Fibroblast of lung (primary cell): ENCODE results near the gene UBQLN4. TPM values are rescaled to one million over a fixed set of nuclear protein-coding genes. Genes with fewer than 3 reads are reported as not detected.
"Not testable (repeated sequence)": the region's sequence is repeated elsewhere in the genome, so short reads cannot be mapped to it uniquely, and the experiment has no call there.

Experiments
- DNase-seq, 2 donors: peaks; one replicate each; pipeline versions ENCODE4 v3.0.0 to v3.0.0-alpha.2; 2010; ENCODE audit warnings: low read depth in 2 of 2
- H2AFZ ChIP-seq: 2 replicates; pipeline ENCODE4 v1.5.1; 2012; ENCODE audit warnings: low read length, control low read depth, inconsistent platforms
- H3K27ac ChIP-seq: 2 replicates; pipeline ENCODE4 v1.5.1; 2011; ENCODE audit warnings: low read length, control low read depth; ENCODE audit not compliant: insufficient read depth
- H3K27me3 ChIP-seq: 2 replicates; pipeline ENCODE4 v1.5.1; 2011; ENCODE audit warnings: mild to moderate bottlenecking, low read length; ENCODE audit not compliant: control insufficient read depth, insufficient read depth
- H3K36me3 ChIP-seq: 2 replicates; pipeline ENCODE4 v1.5.1; 2011; ENCODE audit warnings: low read length; ENCODE audit not compliant: control insufficient read depth, insufficient read depth
- H3K4me1 ChIP-seq: 2 replicates; pipeline ENCODE4 v1.5.1; 2011; ENCODE audit warnings: low read length; ENCODE audit not compliant: control insufficient read depth, insufficient read depth; ENCODE audit errors: extremely low read depth
- H3K4me2 ChIP-seq: 2 replicates; pipeline ENCODE4 v1.5.1; 2011; ENCODE audit warnings: low read length, control low read depth; ENCODE audit not compliant: insufficient read depth; ENCODE audit errors: extremely low read depth
- H3K4me3 ChIP-seq, 4 experiments: fragments of 200-600 bp in 1 of 4; sonication (generic) in 1 of 4; replicated peaks in 1 of 4; 2 replicates each; pipeline ENCODE4 v1.5.1; 2011 to 2016; ENCODE audit warnings: low read length in 4 of 4, low read depth in 3 of 4, mild to moderate bottlenecking in 3 of 4, control low read depth in 2 of 4, inconsistent platforms in 1 of 4, mixed read lengths in 1 of 4; ENCODE audit not compliant: insufficient read depth in 1 of 4; ENCODE audit errors: control extremely low read depth in 1 of 4
- H3K79me2 ChIP-seq: 2 replicates; pipeline ENCODE4 v1.5.1; 2012; ENCODE audit warnings: mild to moderate bottlenecking, low read length, inconsistent platforms; ENCODE audit not compliant: control insufficient read depth, insufficient read depth
- H3K9ac ChIP-seq: 2 replicates; pipeline ENCODE4 v1.5.1; 2011; ENCODE audit warnings: mild to moderate bottlenecking, low read length, control low read depth; ENCODE audit not compliant: insufficient read depth
- H3K9me3 ChIP-seq: 2 replicates; pipeline ENCODE4 v1.5.1; 2012; ENCODE audit warnings: low read depth, low read length; ENCODE audit not compliant: control insufficient read depth, insufficient read depth
- H4K20me1 ChIP-seq: 2 replicates; pipeline ENCODE4 v1.5.1; 2011; ENCODE audit warnings: low read length; ENCODE audit not compliant: control insufficient read depth, insufficient read depth; ENCODE audit errors: extremely low read depth
- CTCF ChIP-seq, 2 donors: IDR thresholded peaks in 1 of 2; conservative IDR thresholded peaks in 1 of 2; 1 replicate in 1 of 2; 2 replicates in 1 of 2; pipeline ENCODE4 v1.5.1; 2011 to 2012; ENCODE audit warnings: low read length in 2 of 2, control low read depth in 1 of 2, inconsistent platforms in 1 of 2, low read depth in 1 of 2, mild to moderate bottlenecking in 1 of 2
- EZH2 ChIP-seq: IDR thresholded peaks from 2 replicates; pipeline ENCODE4 v1.5.1; 2012; ENCODE audit warnings: low read length, control low read depth, mild to moderate bottlenecking; ENCODE audit errors: missing control alignments
- polyA plus RNA-seq, 2 donors: library from polyadenylated mRNA; depleted of rRNA in 1 of 2; stranded (reverse) in 1 of 2; unstranded in 1 of 2; fragments of >200 nt; gene quantifications; 2 replicates each; pipeline ENCODE4 v1.2.1, GENCODE V29; 2011 to 2012; ENCODE audit warnings: missing spikeins in 1 of 2
- total RNA-seq: library from RNA; depleted of rRNA; stranded (reverse); fragments of >200 nt; gene quantifications from 2 replicates; pipeline ENCODE4 v1.2.1, GENCODE V29; 2014

Gene UBQLN4
- total and polyA plus RNA-seq, 2 donors (not counting 1 experiment from before 2014, with no cell fraction given), result 11.1 to 12.5 TPM

GRCh38 chr1:156048663-156049258 is 4.8 kb downstream of the UBQLN4 start:
- H3K4me1 ChIP-seq, result no peaks in the 10 kb centered on the region
- peaks cover 7% of the 10 kb centered on the region for H3K79me2 ChIP-seq
- no peaks in the 10 kb centered on the region for H4K20me1 ChIP-seq
- no peak for TF ChIP-seq EZH2
- no peak for TF ChIP-seq CTCF (conservative IDR thresholded peaks at IDR 0.05 in 1 of 2, IDR thresholded peaks at IDR 0.05 in 1 of 2; ENCODE audit: low read depth in 1 of 2, low read length in 2 of 2)
- H3K27me3 ChIP-seq, result no peaks in the 10 kb centered on the region
- H3K4me2 ChIP-seq, result no peak overlapping the region
- no peak overlapping the region for H3K9ac ChIP-seq
- no peaks in the 10 kb centered on the region for H3K9me3 ChIP-seq
- DNase-seq, result no peak
- no peak overlapping the region for H2AFZ ChIP-seq
- H3K4me3 ChIP-seq, result no peak overlapping the region
- no peak overlapping the region for H3K27ac ChIP-seq
- peaks cover 7% of the 10 kb centered on the region for H3K36me3 ChIP-seq

- Histone ChIP-seq H3K4me3 (no peak overlapping the region), H3K79me2 (no peaks in the 10 kb centered on the region)
Measured at GRCh38 chr1:156045076-156045475, 8.5 kb downstream of the UBQLN4 start.

GRCh38 chr1:156042828-156043227 is 10.8 kb downstream of the UBQLN4 start:
- H3K9me3 ChIP-seq, result no peaks in the 10 kb centered on the region
- H3K4me3 ChIP-seq, result no peak overlapping the region
- no peaks in the 10 kb centered on the region for H3K79me2 ChIP-seq
- no peak overlapping the region for H2AFZ ChIP-seq
- TF ChIP-seq EZH2 (no peak), CTCF (conservative IDR thresholded peaks at IDR 0.05 in 1 of 2, IDR thresholded peaks at IDR 0.05 in 1 of 2; ENCODE audit: low read depth in 1 of 2, low read length in 2 of 2) (no peak)
- peaks cover 2% of the 10 kb centered on the region for H3K4me1 ChIP-seq
- H3K9ac ChIP-seq, result no peak overlapping the region
- H3K27me3 ChIP-seq, result no peaks in the 10 kb centered on the region
- no peak overlapping the region for H3K4me2 ChIP-seq
- DNase-seq, result no peak
- no peak overlapping the region for H3K27ac ChIP-seq
- no peaks in the 10 kb centered on the region for H4K20me1 ChIP-seq
- H3K36me3 ChIP-seq, result no peaks in the 10 kb centered on the region

More at GRCh38 chr1:156045076-156045475, 8.5 kb downstream of the UBQLN4 start:
- no peaks in the 10 kb centered on the region for H3K9me3 ChIP-seq
- DNase-seq, result no peak
- no peak overlapping the region for H3K9ac ChIP-seq
- H3K27ac ChIP-seq, result no peak overlapping the region
- peaks cover 2% of the 10 kb centered on the region for H3K4me1 ChIP-seq
- TF ChIP-seq EZH2 (no peak), CTCF (conservative IDR thresholded peaks at IDR 0.05 in 1 of 2, IDR thresholded peaks at IDR 0.05 in 1 of 2; ENCODE audit: low read depth in 1 of 2, low read length in 2 of 2) (no peak)
- H4K20me1 ChIP-seq, result no peaks in the 10 kb centered on the region
- peaks cover 5% of the 10 kb centered on the region for H3K36me3 ChIP-seq
- no peak overlapping the region for H3K4me2 ChIP-seq
- H3K27me3 ChIP-seq, result no peaks in the 10 kb centered on the region
- no peak overlapping the region for H2AFZ ChIP-seq

- not testable (repeated sequence) for H2AFZ ChIP-seq, H3K27ac ChIP-seq, H3K4me2 ChIP-seq, H3K4me3 ChIP-seq, H3K9ac ChIP-seq, H3K4me1 ChIP-seq, H3K27me3 ChIP-seq, H4K20me1 ChIP-seq, H3K36me3 ChIP-seq, DNase-seq, H3K79me2 ChIP-seq, H3K9me3 ChIP-seq
Measured at GRCh38 chr1:156034991-156035390, 18.6 kb downstream of the UBQLN4 start.
